Measurements from ENCODE around the gene ICE1. TPM values are rescaled to one million over a fixed set of nuclear protein-coding genes. Genes with fewer than 3 reads are reported as not detected.

Gene ICE1
- 30.8 and 32.9 TPM in 2 replicates for total RNA-seq

GRCh38 chr5:5421961-5422818 lies at the start of gene ICE1:
TSS of gene ICE1 (plus strand) at chr5:5422677. CDS start at chr5:5422916, 239 bp downstream.

